Adrenal gland (tissue), 5 donors: ENCODE results near the gene TUBB2B.

Experiments
- CTCF ChIP-seq, 6 experiments: fragments of 450-650 bp in 4 of 6; fragments of 200-600 bp in 2 of 6; sonication (generic) in 1 of 6; IDR thresholded peaks; 1 replicate in 5 of 6; 2 replicates in 1 of 6; pipeline versions ENCODE4 v1.5.1 to v1.8.0; 2016 to 2021; ENCODE audit warnings: antibody characterized with exemption in 6 of 6, mild to moderate bottlenecking in 2 of 6, moderate library complexity in 1 of 6
- POLR2A ChIP-seq, 2 donors: fragments of 450-650 bp; IDR thresholded peaks; one replicate each; pipeline ENCODE4 v1.6.1; 2017; ENCODE audit warnings: antibody characterized with exemption in 2 of 2, mild to moderate bottlenecking in 2 of 2, moderate library complexity in 1 of 2
- donor health status: DM: no; HTN: no; CAD: no.

DNA sequence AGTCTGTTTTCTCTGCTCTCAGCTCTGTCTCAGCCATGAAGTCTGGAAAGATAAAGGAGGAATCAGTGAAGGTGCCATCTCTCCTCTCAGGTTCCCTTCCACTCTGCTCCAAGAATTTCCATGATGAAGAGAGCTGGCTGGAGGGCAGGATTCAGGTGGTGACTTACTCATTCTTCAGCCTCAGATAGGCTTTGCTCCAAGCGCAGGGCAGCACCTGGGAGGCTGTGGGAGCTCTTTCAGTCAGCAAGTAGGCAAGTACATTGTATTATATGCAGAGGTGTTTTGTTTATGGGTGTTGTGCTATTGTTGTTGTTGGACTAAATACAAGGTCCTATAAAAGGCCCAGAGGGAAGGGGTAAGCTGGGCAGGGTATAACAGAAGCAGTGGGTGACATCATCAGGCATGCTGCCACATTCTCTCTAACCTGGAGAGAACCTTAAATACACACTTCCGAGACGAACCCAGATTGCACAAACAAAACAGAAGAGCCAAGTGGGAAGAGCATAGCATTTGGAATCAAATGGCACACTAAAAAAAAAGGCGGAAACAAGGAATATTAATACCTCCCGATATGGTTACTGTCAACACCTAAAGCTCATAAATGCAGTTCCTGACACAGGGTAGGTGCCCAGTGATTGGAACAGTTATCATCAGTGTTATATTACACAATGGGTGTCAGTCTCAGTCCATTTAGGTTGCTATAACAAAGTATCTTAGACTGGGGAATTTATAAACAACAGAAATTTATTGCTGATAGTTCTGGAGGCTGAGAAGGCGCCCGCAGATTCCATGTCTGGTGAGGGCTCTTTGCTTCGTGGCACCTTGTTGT is 16.8 kb upstream of the TUBB2B start:
- TF ChIP-seq CTCF (IDR thresholded peaks at IDR 0.05) (no peak), POLR2A (IDR thresholded peaks at IDR 0.05) (no peak)
